ENCODE measurements around the gene FOXA1.

DNA sequence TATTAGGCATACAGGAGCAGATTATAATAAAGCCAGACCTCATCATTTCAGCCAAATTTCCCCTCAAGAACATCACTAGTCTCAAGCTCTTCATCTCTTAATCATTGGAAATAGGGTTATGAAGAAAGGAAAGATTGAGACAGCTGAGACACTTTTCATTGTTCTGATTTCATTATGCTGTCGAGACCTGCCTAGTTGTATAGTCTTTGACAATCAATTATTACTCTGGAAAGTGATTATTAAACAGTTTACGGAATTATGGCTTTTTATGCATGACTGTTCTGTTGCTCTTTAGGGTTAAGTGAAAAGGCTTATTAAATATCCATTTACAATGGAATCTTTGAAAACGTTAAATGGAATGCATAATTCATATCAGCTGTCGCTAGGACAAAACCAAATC, 48.7 kb upstream of the FOXA1 start:
- TF ChIP-seq JUNB (CRISPR knock-in tag; conservative IDR thresholded peaks at IDR 0.05) (no peak), JUN (IDR thresholded peaks at IDR 0.05; ENCODE audit: borderline replicate concordance, low read depth, low read length) (no peak), JUN (CRISPR knock-in tag; IDR thresholded peaks at IDR 0.05; ENCODE audit: borderline replicate concordance) (no peak), ZBTB1 (CRISPR knock-in tag; IDR thresholded peaks at IDR 0.05; ENCODE audit: borderline replicate concordance, low read depth) (no peak), SIN3B (IDR thresholded peaks at IDR 0.05; ENCODE audit: low read depth) (no peak), POLR2A (conservative IDR thresholded peaks at IDR 0.05) (no peak), NR2F6 (CRISPR knock-in tag; IDR thresholded peaks at IDR 0.05) (no peak), SRSF1 (IDR thresholded peaks at IDR 0.05; ENCODE audit: low read depth, low read length) (no peak), ELF4 (CRISPR knock-in tag; IDR thresholded peaks at IDR 0.05) (no peak), SNIP1 (IDR thresholded peaks at IDR 0.05; ENCODE audit: low read depth) (no peak)
- TF ChIP-seq, protein P1, sequence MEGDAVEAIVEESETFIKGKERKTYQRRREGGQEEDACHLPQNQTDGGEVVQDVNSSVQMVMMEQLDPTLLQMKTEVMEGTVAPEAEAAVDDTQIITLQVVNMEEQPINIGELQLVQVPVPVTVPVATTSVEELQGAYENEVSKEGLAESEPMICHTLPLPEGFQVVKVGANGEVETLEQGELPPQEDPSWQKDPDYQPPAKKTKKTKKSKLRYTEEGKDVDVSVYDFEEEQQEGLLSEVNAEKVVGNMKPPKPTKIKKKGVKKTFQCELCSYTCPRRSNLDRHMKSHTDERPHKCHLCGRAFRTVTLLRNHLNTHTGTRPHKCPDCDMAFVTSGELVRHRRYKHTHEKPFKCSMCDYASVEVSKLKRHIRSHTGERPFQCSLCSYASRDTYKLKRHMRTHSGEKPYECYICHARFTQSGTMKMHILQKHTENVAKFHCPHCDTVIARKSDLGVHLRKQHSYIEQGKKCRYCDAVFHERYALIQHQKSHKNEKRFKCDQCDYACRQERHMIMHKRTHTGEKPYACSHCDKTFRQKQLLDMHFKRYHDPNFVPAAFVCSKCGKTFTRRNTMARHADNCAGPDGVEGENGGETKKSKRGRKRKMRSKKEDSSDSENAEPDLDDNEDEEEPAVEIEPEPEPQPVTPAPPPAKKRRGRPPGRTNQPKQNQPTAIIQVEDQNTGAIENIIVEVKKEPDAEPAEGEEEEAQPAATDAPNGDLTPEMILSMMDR (IDR thresholded peaks at IDR 0.05 in 2 of 3, conservative IDR thresholded peaks at IDR 0.05 in 1 of 3; ENCODE audit: insufficient read depth in 2 of 3, low read depth in 1 of 3, low read length in 3 of 3) = no peak
- TF ChIP-seq, protein P2, sequence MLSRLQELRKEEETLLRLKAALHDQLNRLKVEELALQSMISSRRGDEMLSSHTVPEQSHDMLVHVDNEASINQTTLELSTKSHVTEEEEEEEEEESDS (CRISPR knock-in tag; IDR thresholded peaks at IDR 0.05) = no peak
- TF ChIP-seq, protein P3, sequence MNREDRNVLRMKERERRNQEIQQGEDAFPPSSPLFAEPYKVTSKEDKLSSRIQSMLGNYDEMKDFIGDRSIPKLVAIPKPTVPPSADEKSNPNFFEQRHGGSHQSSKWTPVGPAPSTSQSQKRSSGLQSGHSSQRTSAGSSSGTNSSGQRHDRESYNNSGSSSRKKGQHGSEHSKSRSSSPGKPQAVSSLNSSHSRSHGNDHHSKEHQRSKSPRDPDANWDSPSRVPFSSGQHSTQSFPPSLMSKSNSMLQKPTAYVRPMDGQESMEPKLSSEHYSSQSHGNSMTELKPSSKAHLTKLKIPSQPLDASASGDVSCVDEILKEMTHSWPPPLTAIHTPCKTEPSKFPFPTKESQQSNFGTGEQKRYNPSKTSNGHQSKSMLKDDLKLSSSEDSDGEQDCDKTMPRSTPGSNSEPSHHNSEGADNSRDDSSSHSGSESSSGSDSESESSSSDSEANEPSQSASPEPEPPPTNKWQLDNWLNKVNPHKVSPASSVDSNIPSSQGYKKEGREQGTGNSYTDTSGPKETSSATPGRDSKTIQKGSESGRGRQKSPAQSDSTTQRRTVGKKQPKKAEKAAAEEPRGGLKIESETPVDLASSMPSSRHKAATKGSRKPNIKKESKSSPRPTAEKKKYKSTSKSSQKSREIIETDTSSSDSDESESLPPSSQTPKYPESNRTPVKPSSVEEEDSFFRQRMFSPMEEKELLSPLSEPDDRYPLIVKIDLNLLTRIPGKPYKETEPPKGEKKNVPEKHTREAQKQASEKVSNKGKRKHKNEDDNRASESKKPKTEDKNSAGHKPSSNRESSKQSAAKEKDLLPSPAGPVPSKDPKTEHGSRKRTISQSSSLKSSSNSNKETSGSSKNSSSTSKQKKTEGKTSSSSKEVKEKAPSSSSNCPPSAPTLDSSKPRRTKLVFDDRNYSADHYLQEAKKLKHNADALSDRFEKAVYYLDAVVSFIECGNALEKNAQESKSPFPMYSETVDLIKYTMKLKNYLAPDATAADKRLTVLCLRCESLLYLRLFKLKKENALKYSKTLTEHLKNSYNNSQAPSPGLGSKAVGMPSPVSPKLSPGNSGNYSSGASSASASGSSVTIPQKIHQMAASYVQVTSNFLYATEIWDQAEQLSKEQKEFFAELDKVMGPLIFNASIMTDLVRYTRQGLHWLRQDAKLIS (CRISPR knock-in tag; IDR thresholded peaks at IDR 0.05) = no peak
